Activated B cell treated with CpG ODN at 0.5 μM for 24 hours (primary cell): ENCODE data around the gene FARSA. TPM values are rescaled to one million over a fixed set of nuclear protein-coding genes. Genes with fewer than 3 reads are reported as not detected.

Experiments used
- ATAC-seq: fragments of 200-7000 bp; cut with Tn5 transposase; one replicate; pipeline ENCODE4 v1.10.0; 2021; ENCODE audit warnings: low read depth, mild to moderate bottlenecking, moderate library complexity
- CTCF ChIA-PET: fragments of 350-600 bp; sonication (Branson Sonifier 250); formaldehyde crosslinking; loops from one replicate; lab custom pipeline; 2021; ENCODE audit warnings: antibody characterized with exemption; lab: Charles Lee
- POLR2A ChIA-PET: fragments of 350-600 bp; sonication (Branson Sonifier 250); formaldehyde crosslinking; loops from one replicate; lab custom pipeline; 2021; ENCODE audit warnings: antibody characterized with exemption; lab: Charles Lee
- DNase-seq: peaks from one replicate; pipeline ENCODE4 v3.0.0; 2022
- H3K27ac Mint-ChIP-seq: one replicate; pipeline ENCODE4 v1.8.0; 2020; ENCODE audit warnings: mixed read lengths
- H3K27me3 Mint-ChIP-seq: one replicate; pipeline ENCODE4 v1.8.0; 2021; ENCODE audit warnings: mixed read lengths
- H3K36me3 Mint-ChIP-seq: one replicate; pipeline ENCODE4 v1.8.0; 2021; ENCODE audit warnings: low read depth, mixed read lengths
- H3K4me1 Mint-ChIP-seq: one replicate; pipeline ENCODE4 v1.8.0; 2021; ENCODE audit warnings: mixed read lengths
- H3K4me3 Mint-ChIP-seq: one replicate; pipeline ENCODE4 v1.8.0; 2020; ENCODE audit warnings: mild to moderate bottlenecking, mixed read lengths
- H3K9me3 Mint-ChIP-seq: one replicate; pipeline ENCODE4 v1.8.0; 2020; ENCODE audit warnings: mixed read lengths
- CTCF ChIP-seq: fragments of 200-600 bp; IDR thresholded peaks from one replicate; pipeline ENCODE4 v1.8.0; 2022; ENCODE audit warnings: antibody characterized with exemption, mild to moderate bottlenecking
- intact Hi-C: fragments of 100-400 bp; cut with micrococcal nuclease; formaldehyde crosslinking; loops from one replicate; pipeline ENCODE4 v1.15.1; 2024
- total RNA-seq: library from RNA; stranded (reverse); gene quantifications from 2 replicates; pipeline ENCODE4 v1.2.3, GENCODE V29; 2022

The FARSA gene
- total RNA-seq, 1 donor from 2014 or later, result 76.1 TPM

DNA sequence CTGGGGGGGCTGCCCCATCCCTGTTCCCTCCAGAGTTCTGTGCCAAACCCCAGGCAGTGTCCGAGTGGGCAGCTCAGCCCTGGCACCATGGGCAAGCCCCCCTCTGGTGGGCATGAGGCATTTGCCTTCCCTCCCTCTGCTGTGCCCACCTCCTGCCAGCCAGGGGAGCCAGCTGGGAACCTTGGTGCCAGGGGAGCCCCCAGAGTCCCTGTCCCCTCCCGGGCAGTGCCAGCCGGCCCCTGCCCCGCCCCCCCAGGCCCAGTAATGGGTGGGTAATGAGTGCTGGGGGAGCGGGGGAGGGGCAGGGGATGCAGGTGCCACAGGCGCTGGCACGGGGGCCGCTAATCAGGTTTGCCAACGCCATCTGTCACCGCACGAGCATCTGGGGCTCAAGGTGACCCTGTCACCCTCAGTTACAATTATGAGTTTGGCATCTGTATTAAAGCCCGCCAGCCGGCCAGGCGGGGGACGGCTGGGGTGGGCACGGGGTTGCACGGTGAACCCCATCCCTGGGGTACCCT lies 41.8 kb upstream of the FARSA start:
- ChIA-PET CTCF (interaction anchor here (1.0 to 5.9 kb wide), 4 partner anchors 9 to 119 kb away, joined by 4 to 106 read pairs (median 54); no protein-coding TSS in a partner anchor), POLR2A (interaction anchor here (0.7 kb wide), 1 partner anchor 73 kb away, joined by 4 read pairs; no protein-coding TSS in a partner anchor)
- intact Hi-C loops, result loop anchor here (5.0 kb wide), 3 partner anchors 222 to 887 kb away; no protein-coding TSS in a partner anchor
- no peak for TF ChIP-seq CTCF
- DNase-seq, result no peak
- ATAC-seq, result no peak
- peaks cover 10% of the 10 kb centered on the region for H3K4me1 Mint-ChIP-seq
- H3K27ac Mint-ChIP-seq, result no peak overlapping the region
- H3K4me3 Mint-ChIP-seq, result no peak overlapping the region
- H3K9me3 Mint-ChIP-seq, result no peaks in the 10 kb centered on the region
- H3K27me3 Mint-ChIP-seq, result peaks cover 7% of the 10 kb centered on the region
- H3K36me3 Mint-ChIP-seq, result no peaks in the 10 kb centered on the region

DNA sequence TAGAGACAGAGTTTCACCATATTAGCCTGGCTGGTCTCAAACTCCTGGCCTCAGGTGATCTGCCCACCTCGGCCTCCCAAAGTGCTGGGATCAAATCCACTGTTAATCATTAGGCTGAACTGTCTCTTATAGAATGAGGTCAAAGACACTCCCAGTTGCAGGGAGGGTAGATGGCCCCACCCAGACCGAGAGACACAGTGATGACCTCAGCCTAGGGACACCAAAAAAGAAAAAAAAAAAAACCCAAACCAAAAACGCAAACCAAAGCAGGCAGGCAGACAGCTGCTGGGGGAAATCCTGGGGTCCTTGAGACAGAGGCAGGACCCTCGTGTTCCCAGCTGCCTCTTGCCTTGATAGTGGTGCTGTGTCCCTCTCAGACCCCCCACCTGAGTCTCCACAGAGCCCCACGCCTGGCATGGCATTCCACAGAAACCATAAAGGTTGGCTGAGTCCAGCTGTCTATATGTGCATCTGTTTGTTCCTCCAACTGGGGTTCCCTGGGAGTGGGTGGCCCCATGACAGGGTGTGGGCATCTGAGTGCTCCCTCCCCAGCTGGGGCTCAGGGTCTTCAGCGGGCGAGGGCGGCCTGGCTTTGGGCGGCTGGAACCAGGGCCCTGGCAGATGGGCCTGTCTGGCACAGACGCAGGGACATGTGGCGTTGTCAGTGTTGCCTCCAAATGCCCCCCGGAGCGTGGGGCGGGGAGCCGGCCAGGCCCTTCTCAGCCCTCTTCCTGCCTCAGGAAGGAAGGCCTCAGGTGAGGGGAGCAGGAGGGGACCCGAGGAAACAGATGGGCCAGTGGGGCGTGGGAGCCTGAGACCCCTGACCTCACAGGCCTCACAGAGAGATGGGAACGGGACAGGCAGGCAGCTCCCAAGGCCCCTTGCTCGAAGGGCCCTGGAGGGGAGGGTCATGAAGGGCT lies 41.0 kb upstream of the FARSA start:
- Mint-ChIP-seq H3K36me3 (no peaks in the 10 kb centered on the region), H3K4me1 (peaks cover 6% of the 10 kb centered on the region), H3K4me3 (no peak overlapping the region), H3K27ac (no peak overlapping the region), H3K9me3 (no peaks in the 10 kb centered on the region), H3K27me3 (peaks cover 7% of the 10 kb centered on the region)
- CTCF ChIA-PET, result interaction anchor here (1.0 kb wide), 1 partner anchor 9 kb away, joined by 4 read pairs; no protein-coding TSS in a partner anchor
- intact Hi-C loops, result loop anchor here (5.0 kb wide), 3 partner anchors 223 to 888 kb away; no protein-coding TSS in a partner anchor
- ATAC-seq (no peak), DNase-seq (no peak)
- no peak for TF ChIP-seq CTCF
- POLR2A ChIA-PET, result interaction anchor here (0.7 kb wide), 1 partner anchor 74 kb away, joined by 4 read pairs; no protein-coding TSS in a partner anchor

DNA sequence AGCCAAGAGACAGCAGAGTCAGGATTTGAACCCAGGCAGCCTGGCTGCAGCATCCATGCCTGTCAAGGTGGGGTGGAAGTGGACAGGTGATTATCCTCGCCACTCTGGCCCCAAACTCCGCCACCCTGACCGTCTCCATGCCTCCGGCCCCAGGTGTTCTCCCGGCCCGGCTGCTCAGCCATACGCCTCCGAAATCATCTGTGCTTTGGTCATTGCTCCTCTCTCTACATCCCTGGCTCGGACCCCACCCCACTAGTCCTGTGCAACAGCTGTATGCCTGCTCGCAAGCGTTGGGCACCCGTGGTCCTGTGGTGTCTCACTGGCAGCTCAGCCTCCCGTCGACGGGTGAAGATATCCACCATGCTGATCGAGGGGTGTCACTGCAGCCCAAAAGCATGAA lies 39.7 kb upstream of the FARSA start:
- Mint-ChIP-seq H3K4me1 (peaks cover 5% of the 10 kb centered on the region), H3K36me3 (no peaks in the 10 kb centered on the region), H3K9me3 (no peaks in the 10 kb centered on the region), H3K4me3 (no peak overlapping the region), H3K27ac (no peak overlapping the region), H3K27me3 (peaks cover 7% of the 10 kb centered on the region)
- intact Hi-C loops, result no loop called here
- DNase-seq (no peak), ATAC-seq (no peak)
- ChIA-PET CTCF (no interaction called here), POLR2A (interaction anchor here (0.7 kb wide), 1 partner anchor 55 kb away, joined by 3 read pairs; no protein-coding TSS in a partner anchor)
- no peak for TF ChIP-seq CTCF

DNA sequence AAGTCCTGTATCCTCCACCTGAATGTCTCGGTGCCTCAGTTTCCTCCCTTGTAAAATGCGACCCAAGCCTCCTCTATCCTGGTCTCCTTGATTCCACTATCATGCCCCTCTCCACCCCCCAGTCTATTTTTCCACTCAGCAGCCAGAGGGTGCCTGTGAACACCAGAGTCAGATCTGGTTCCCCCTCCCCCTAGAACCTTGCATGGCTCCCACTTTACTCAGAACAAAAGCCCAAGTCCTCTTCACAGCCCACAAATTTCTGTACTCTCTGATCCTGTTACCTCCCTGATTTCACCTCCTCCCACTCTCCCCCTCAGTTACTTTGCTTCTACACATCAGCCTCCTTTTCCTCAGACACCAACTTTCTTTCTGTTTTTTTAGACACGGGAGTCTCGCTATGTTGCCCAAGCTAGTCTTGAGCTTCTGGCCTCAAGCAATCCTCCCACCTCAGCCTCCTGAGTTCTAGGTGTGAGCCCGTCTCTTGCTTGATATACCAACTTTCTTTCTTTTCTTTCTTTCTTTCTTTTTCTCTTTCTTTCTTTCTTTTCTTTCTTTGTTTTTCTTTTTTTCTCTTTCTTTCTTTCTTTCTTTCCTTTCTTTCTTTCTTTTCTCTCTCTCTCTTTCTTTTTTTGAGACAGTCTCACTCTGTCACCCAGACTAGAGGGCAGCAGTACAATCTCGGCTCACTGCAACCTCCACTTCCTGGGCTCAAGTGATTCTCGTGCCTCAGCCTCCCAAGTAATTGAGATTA lies 36.7 kb upstream of the FARSA start:
- no peaks in the 10 kb centered on the region for H3K27me3 Mint-ChIP-seq
- H3K9me3 Mint-ChIP-seq, result no peaks in the 10 kb centered on the region
- CTCF ChIA-PET, result no interaction called here
- H3K4me3 Mint-ChIP-seq, result no peak overlapping the region
- H3K36me3 Mint-ChIP-seq, result no peaks in the 10 kb centered on the region
- H3K4me1 Mint-ChIP-seq, result peaks cover 3% of the 10 kb centered on the region
- no peak overlapping the region for H3K27ac Mint-ChIP-seq
- ATAC-seq, result no peak
- TF ChIP-seq CTCF, result no peak
- intact Hi-C loops, result no loop called here
- POLR2A ChIA-PET, result no interaction called here
- no peak for DNase-seq
